Measurements from ENCODE around the gene EIF4A3. TPM values are rescaled to one million over a fixed set of nuclear protein-coding genes. Genes with fewer than 3 reads are reported as not detected.

Gene EIF4A3
- total RNA-seq, 3 donors from 2014 or later (not counting 1 experiment from before 2014, with no cell fraction given) = 86.2 to 88.6 (median 88.0) TPM

- Mint-ChIP-seq H3K27ac (no peak overlapping the region), H3K4me3 (no peak overlapping the region), H3K36me3 (no peaks in the 10 kb centered on the region), H3K9me3 (no peaks in the 10 kb centered on the region), H3K27me3 (ENCODE audit: low read depth in 2 of 2) (peaks cover 0 to 7% of the 10 kb centered on the region in 2 donors), H3K4me1 (no peaks in the 10 kb centered on the region)
- Histone ChIP-seq H3K36me3 (ENCODE audit: control insufficient read depth, insufficient read depth, low read length) (no peaks in the 10 kb centered on the region), H3K4me1 (ENCODE audit: control insufficient read depth, insufficient read depth, low read length) (no peaks in the 10 kb centered on the region), H3K27ac (ENCODE audit: low read length) (no peak overlapping the region), H3K9me3 (ENCODE audit: control insufficient read depth, insufficient read depth, low read length) (no peaks in the 10 kb centered on the region), H3K27me3 (ENCODE audit: control insufficient read depth, insufficient read depth, low read length) (no peaks in the 10 kb centered on the region), H3K4me3 (ENCODE audit: low read length) (no peak overlapping the region)
- ATAC-seq (no peak), DNase-seq (no peak)
- intact Hi-C loops (cut with micrococcal nuclease) = no loop called here
- no peak for TF ChIP-seq CTCF (IDR thresholded peaks at IDR 0.05)
- 93% methylated on average over 23 of the region's 23 CpGs for WGBS (ENCODE audit: insufficient coverage)
Measured at GRCh38 chr17:80189611-80190010, 42.7 kb upstream of the EIF4A3 start.

- DNase-seq = no peak
- intact Hi-C loops (cut with micrococcal nuclease) = no loop called here
- Mint-ChIP-seq H3K27ac (no peak overlapping the region), H3K36me3 (no peaks in the 10 kb centered on the region), H3K4me3 (no peak overlapping the region), H3K27me3 (ENCODE audit: low read depth in 2 of 2) (peaks cover 0 to 2% of the 10 kb centered on the region in 2 donors), H3K4me1 (no peaks in the 10 kb centered on the region), H3K9me3 (no peaks in the 10 kb centered on the region)
- Histone ChIP-seq H3K4me3 (ENCODE audit: low read length) (no peak overlapping the region), H3K4me1 (ENCODE audit: control insufficient read depth, insufficient read depth, low read length) (no peaks in the 10 kb centered on the region), H3K27ac (ENCODE audit: low read length) (no peak overlapping the region), H3K36me3 (ENCODE audit: control insufficient read depth, insufficient read depth, low read length) (no peaks in the 10 kb centered on the region), H3K27me3 (ENCODE audit: control insufficient read depth, insufficient read depth, low read length) (no peaks in the 10 kb centered on the region), H3K9me3 (ENCODE audit: control insufficient read depth, insufficient read depth, low read length) (no peaks in the 10 kb centered on the region)
- TF ChIP-seq CTCF (IDR thresholded peaks at IDR 0.05) = no peak
- 90% methylated on average over 18 of the region's 18 CpGs for WGBS (ENCODE audit: insufficient coverage)
- no peak for ATAC-seq
Measured at GRCh38 chr17:80187515-80187941, 40.6 kb upstream of the EIF4A3 start.

- Histone ChIP-seq H3K4me3 (ENCODE audit: low read length) (no peak overlapping the region), H3K27me3 (ENCODE audit: control insufficient read depth, insufficient read depth, low read length) (no peaks in the 10 kb centered on the region), H3K27ac (ENCODE audit: low read length) (no peak overlapping the region), H3K9me3 (ENCODE audit: control insufficient read depth, insufficient read depth, low read length) (no peaks in the 10 kb centered on the region), H3K4me1 (ENCODE audit: control insufficient read depth, insufficient read depth, low read length) (no peaks in the 10 kb centered on the region), H3K36me3 (ENCODE audit: control insufficient read depth, insufficient read depth, low read length) (no peaks in the 10 kb centered on the region)
- H3K4me3 Mint-ChIP-seq = no peak overlapping the region
- intact Hi-C loops (cut with micrococcal nuclease) = no loop called here
- H3K27me3 Mint-ChIP-seq (ENCODE audit: low read depth in 2 of 2) = peaks cover 0 to 2% of the 10 kb centered on the region in 2 donors
- no peaks in the 10 kb centered on the region for H3K4me1 Mint-ChIP-seq
- DNase-seq (no peak), ATAC-seq (no peak)
- no peak overlapping the region for H3K27ac Mint-ChIP-seq
- no peaks in the 10 kb centered on the region for H3K9me3 Mint-ChIP-seq
- no peaks in the 10 kb centered on the region for H3K36me3 Mint-ChIP-seq
- WGBS (ENCODE audit: insufficient coverage) = 94% methylated on average over 16 of the region's 16 CpGs
- no peak for TF ChIP-seq CTCF (IDR thresholded peaks at IDR 0.05)
Measured at GRCh38 chr17:80187090-80187489, 40.2 kb upstream of the EIF4A3 start.

- Mint-ChIP-seq H3K27me3 (ENCODE audit: low read depth in 2 of 2) (peaks cover 0 to 2% of the 10 kb centered on the region in 2 donors), H3K4me1 (no peaks in the 10 kb centered on the region), H3K4me3 (no peak overlapping the region), H3K36me3 (no peaks in the 10 kb centered on the region), H3K9me3 (no peaks in the 10 kb centered on the region), H3K27ac (no peak overlapping the region)
- TF ChIP-seq CTCF (IDR thresholded peaks at IDR 0.05) = no peak
- no peak for ATAC-seq
- Histone ChIP-seq H3K4me1 (ENCODE audit: control insufficient read depth, insufficient read depth, low read length) (no peaks in the 10 kb centered on the region), H3K4me3 (ENCODE audit: low read length) (no peak overlapping the region), H3K36me3 (ENCODE audit: control insufficient read depth, insufficient read depth, low read length) (no peaks in the 10 kb centered on the region), H3K9me3 (ENCODE audit: control insufficient read depth, insufficient read depth, low read length) (no peaks in the 10 kb centered on the region), H3K27ac (ENCODE audit: low read length) (no peak overlapping the region), H3K27me3 (ENCODE audit: control insufficient read depth, insufficient read depth, low read length) (no peaks in the 10 kb centered on the region)
- intact Hi-C loops (cut with micrococcal nuclease) = no loop called here
- WGBS (ENCODE audit: insufficient coverage) = 84% methylated on average over 9 of the region's 9 CpGs
- DNase-seq = no peak
Measured at GRCh38 chr17:80185968-80186367, 39.0 kb upstream of the EIF4A3 start.
